ENCODE results near the gene GPANK1.
A peak's percentile ranks its signal among the peaks of the same experiment; 100 is the strongest.

GPANK1 gene

DNA sequence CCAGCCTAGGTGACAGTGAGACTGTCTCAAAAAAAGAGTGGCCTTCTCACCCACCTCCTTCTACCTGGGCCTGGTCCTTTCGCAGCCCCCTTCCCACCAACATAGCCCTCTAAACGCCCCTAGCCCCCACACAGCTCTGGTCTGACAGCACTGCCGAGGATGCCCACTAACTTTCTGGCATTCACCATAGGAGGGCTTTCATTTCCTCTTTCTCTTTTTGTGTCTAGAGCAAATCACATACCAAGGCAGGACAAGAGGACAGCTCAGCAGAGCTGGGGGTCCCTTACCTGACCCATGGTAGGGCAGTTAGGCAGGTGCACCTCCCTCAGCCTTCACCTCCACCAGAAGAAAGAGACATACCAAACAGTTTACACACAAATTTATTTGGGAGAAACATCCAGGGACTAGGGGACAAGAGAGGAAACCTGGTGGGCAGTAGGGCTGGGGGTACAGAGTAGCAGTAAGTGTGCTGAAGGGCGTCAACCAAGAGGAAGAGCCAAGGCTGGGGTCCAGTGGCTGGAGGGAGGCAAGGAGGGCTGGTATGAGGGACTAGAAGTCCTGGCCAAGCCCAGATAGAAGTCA, 11.6 kb upstream of the GPANK1 start:
- no peaks in the 10 kb centered on the region for H3K79me2 ChIP-seq (ENCODE audit: control insufficient read depth, insufficient read depth, low read length)
- H3K36me3 ChIP-seq (ENCODE audit: control insufficient read depth, insufficient read depth, low read length): peaks cover 5% of the 10 kb centered on the region
- H3K4me3 ChIP-seq (ENCODE audit: low read length): no peak overlapping the region
- no peak overlapping the region for H2AK5ac ChIP-seq (ENCODE audit: low read length)
- no peak overlapping the region for H3K56ac ChIP-seq (ENCODE audit: low read length)
- H3K4me2 ChIP-seq (ENCODE audit: low read length): no peak overlapping the region
- no peak overlapping the region for H3K9ac ChIP-seq (ENCODE audit: low read length)
- DNase-seq: no peak
- H3K27ac ChIP-seq (ENCODE audit: low read depth, low read length): no peak overlapping the region
- no peak overlapping the region for H2BK120ac ChIP-seq (ENCODE audit: low read depth, low read length)
- no peak overlapping the region for H4K8ac ChIP-seq (ENCODE audit: low read depth, low read length)
- H3K4ac ChIP-seq (ENCODE audit: low read depth, low read length): no peak overlapping the region
- no peak overlapping the region for H3K18ac ChIP-seq (ENCODE audit: low read length)
- H3K27me3 ChIP-seq (ENCODE audit: insufficient read depth, low read length, poor library complexity): no peaks in the 10 kb centered on the region
- H3K4me1 ChIP-seq (ENCODE audit: control insufficient read depth, low read depth, low read length): no peaks in the 10 kb centered on the region
- WGBS (ENCODE audit: extremely low coverage, insufficient coverage, low lambda C conversion rate): no CpG with 5 or more reads among the region's 4 CpGs
- H2BK15ac ChIP-seq (replicated peaks; ENCODE audit: low read depth): no peak overlapping the region
- no peaks in the 10 kb centered on the region for H3K79me1 ChIP-seq (ENCODE audit: low read length)
- H3K23ac ChIP-seq (ENCODE audit: low read length): no peak overlapping the region
- no peak overlapping the region for H4K5ac ChIP-seq (ENCODE audit: low read length)
- H2BK5ac ChIP-seq (ENCODE audit: low read length): no peak overlapping the region

DNA sequence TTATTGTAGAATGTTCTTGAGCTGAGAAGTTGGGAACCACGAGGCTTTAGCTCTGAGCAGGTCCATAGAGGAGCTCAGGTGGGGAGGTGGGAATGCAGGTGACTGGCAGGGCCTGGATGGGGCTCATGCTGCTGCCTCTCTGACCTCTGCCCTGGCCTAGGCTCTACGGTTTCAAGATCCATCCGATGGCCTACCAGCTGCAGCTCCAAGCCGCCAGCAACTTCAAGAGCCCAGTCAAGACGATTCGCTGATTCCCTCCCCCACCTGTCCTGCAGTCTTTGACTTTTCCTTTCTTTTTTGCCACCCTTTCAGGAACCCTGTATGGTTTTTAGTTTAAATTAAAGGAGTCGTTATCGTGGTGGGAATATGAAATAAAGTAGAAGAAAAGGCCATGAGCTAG, 4.9 kb upstream of the GPANK1 start, which contains the start of gene LY6G5B:
LY6G5B (plus strand) TSS at position 301 of the 400 bp plus-strand sequence. CDS start 975 bp downstream, outside the sequence.
- Histone ChIP-seq H2BK5ac (ENCODE audit: low read length) (no peak within 1 kb of the TSS), H3K79me2 (ENCODE audit: control insufficient read depth, insufficient read depth, low read length) (peaks cover 24% of the 10 kb centered on the region), H3K36me3 (ENCODE audit: control insufficient read depth, insufficient read depth, low read length) (peaks cover 21% of the 10 kb centered on the region), H3K23ac (ENCODE audit: low read length) (no peak within 1 kb of the TSS), H3K4me3 (ENCODE audit: low read length) (no peak within 1 kb of the TSS), H3K18ac (ENCODE audit: low read length) (no peak within 1 kb of the TSS), H2BK120ac (ENCODE audit: low read depth, low read length) (no peak within 1 kb of the TSS), H3K56ac (ENCODE audit: low read length) (no peak within 1 kb of the TSS), H3K79me1 (ENCODE audit: low read length) (peaks cover 24% of the 10 kb centered on the region), H3K4ac (ENCODE audit: low read depth, low read length) (no peak within 1 kb of the TSS), H4K8ac (ENCODE audit: low read depth, low read length) (no peak within 1 kb of the TSS), H3K27me3 (ENCODE audit: insufficient read depth, low read length, poor library complexity) (no peaks in the 10 kb centered on the region), H2AK5ac (ENCODE audit: low read length) (no peak within 1 kb of the TSS), H3K9ac (ENCODE audit: low read length) (no peak within 1 kb of the TSS), H3K4me2 (ENCODE audit: low read length) (no peak within 1 kb of the TSS), H4K5ac (ENCODE audit: low read length) (no peak within 1 kb of the TSS), H3K27ac (ENCODE audit: low read depth, low read length) (no peak within 1 kb of the TSS), H2BK15ac (replicated peaks; ENCODE audit: low read depth) (no peak within 1 kb of the TSS), H3K4me1 (ENCODE audit: control insufficient read depth, low read depth, low read length) (peaks cover 3% of the 10 kb centered on the region)
- DNase-seq: no peak
- no CpG with 5 or more reads among the region's 8 CpGs for WGBS (ENCODE audit: extremely low coverage, insufficient coverage, low lambda C conversion rate)

DNA sequence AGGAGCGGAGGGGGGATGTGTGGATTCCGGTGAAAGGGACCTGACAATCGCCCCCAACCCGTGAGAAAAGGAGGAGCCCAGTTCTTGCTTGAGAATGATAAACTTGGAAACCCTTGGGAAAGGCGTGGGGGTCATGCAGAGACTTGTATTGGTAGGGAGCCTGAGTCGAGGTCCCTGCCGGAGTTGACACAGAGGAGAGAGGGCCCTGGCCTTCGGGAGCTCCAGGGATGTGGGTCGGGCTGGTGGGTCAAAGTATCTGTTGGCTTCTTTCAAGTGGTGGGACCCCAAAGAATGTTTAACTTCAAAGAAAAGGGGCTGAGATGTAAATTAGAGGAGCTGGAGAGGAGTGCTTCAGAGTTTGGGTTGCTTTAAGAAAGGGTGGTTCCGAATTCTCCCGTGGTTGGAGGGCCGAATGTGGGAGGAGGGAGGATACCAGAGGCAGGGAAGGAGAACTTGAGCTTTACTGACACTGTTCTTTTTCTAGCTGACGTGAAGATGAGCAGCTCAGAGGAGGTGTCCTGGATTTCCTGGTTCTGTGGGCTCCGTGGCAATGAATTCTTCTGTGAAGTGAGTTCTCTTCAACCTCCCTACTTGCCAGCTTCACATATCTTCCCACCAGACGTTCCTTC, 1.7 kb upstream of the GPANK1 start:
- DNase-seq: no peak
- Histone ChIP-seq H2BK15ac (replicated peaks; ENCODE audit: low read depth) (no peak overlapping the region), H4K8ac (ENCODE audit: low read depth, low read length) (peak overlapping the region; percentile 70), H3K18ac (ENCODE audit: low read length) (peak overlapping the region; percentile 64), H3K27me3 (ENCODE audit: insufficient read depth, low read length, poor library complexity) (no peaks in the 10 kb centered on the region), H3K4me1 (ENCODE audit: control insufficient read depth, low read depth, low read length) (peaks cover 8% of the 10 kb centered on the region), H3K79me2 (ENCODE audit: control insufficient read depth, insufficient read depth, low read length) (peaks cover 38% of the 10 kb centered on the region), H3K27ac (ENCODE audit: low read depth, low read length) (peak overlapping the region; percentile 84), H3K9ac (ENCODE audit: low read length) (peak overlapping the region; percentile 98), H3K4me2 (ENCODE audit: low read length) (peak overlapping the region; percentile 90), H3K36me3 (ENCODE audit: control insufficient read depth, insufficient read depth, low read length) (peaks cover 15% of the 10 kb centered on the region), H2AK5ac (ENCODE audit: low read length) (peak overlapping the region; percentile 34), H2BK5ac (ENCODE audit: low read length) (no peak overlapping the region), H3K4ac (ENCODE audit: low read depth, low read length) (peak overlapping the region; percentile 74), H2BK120ac (ENCODE audit: low read depth, low read length) (no peak overlapping the region), H3K56ac (ENCODE audit: low read length) (peak overlapping the region; percentile 99), H3K23ac (ENCODE audit: low read length) (peak overlapping the region; percentile 90), H4K5ac (ENCODE audit: low read length) (no peak overlapping the region), H3K4me3 (ENCODE audit: low read length) (peak overlapping the region; percentile 97), H3K79me1 (ENCODE audit: low read length) (peaks cover 33% of the 10 kb centered on the region)
- WGBS (ENCODE audit: extremely low coverage, insufficient coverage, low lambda C conversion rate): no CpG with 5 or more reads among the region's 15 CpGs

DNA sequence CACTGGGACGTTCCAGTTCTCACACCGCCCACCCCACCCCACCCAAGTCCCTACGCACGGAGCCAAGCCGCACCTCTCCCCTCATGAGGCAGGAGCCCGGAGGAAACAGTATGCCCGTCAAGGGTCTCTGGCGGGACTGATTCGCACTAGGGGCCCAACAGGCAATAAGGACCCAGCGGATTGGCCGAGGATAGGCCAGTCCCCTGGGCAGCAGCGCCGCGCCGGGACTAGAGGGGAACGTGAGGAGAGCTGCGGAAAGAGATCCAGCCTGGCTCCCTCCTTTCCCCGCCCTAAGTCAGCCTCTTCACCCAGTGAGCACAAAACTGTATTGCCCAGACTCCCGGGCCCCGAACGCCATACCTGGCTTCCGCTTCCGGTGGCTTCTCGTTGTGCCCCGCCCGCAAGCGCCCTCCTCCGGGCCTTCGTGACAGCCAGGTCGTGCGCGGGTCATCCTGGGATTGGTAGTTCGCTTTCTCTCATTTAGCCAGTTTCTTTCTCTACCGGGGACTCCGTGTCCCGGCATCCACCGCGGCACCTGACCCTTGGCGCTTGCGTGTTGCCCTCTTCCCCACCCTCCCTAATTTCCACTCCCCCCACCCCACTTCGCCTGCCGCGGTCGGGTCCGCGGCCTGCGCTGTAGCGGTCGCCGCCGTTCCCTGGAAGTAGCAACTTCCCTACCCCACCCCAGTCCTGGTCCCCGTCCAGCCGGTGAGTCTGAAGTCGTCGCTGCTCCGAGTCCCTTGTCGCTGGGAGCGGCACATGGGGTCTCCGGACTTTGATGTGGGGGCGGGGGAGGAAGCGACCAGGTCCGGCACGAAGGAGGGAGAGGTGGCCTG, 922 bp upstream of the GPANK1 start, which contains the start of gene CSNK2B:
CSNK2B (plus strand) TSS at position 580 of the 836 bp plus-strand sequence. CDS start 752 bp downstream, outside the sequence.
- Histone ChIP-seq H2BK5ac (ENCODE audit: low read length) (peak within 1 kb of the TSS; percentile 77), H3K4me2 (ENCODE audit: low read length) (peak within 1 kb of the TSS; percentile 90), H3K4ac (ENCODE audit: low read depth, low read length) (peak within 1 kb of the TSS; percentile 76), H3K36me3 (ENCODE audit: control insufficient read depth, insufficient read depth, low read length) (peaks cover 14% of the 10 kb centered on the region), H3K18ac (ENCODE audit: low read length) (peak within 1 kb of the TSS; percentile 64), H2BK15ac (replicated peaks; ENCODE audit: low read depth) (no peak within 1 kb of the TSS), H3K9ac (ENCODE audit: low read length) (peak within 1 kb of the TSS; percentile 99), H3K79me1 (ENCODE audit: low read length) (peaks cover 32% of the 10 kb centered on the region), H3K4me3 (ENCODE audit: low read length) (peak within 1 kb of the TSS; percentile 97), H3K56ac (ENCODE audit: low read length) (peak within 1 kb of the TSS; percentile 99), H3K79me2 (ENCODE audit: control insufficient read depth, insufficient read depth, low read length) (peaks cover 38% of the 10 kb centered on the region), H4K8ac (ENCODE audit: low read depth, low read length) (peak within 1 kb of the TSS; percentile 70), H4K5ac (ENCODE audit: low read length) (no peak within 1 kb of the TSS), H2BK120ac (ENCODE audit: low read depth, low read length) (peak within 1 kb of the TSS; percentile 46), H2AK5ac (ENCODE audit: low read length) (peak within 1 kb of the TSS; percentile 82), H3K27ac (ENCODE audit: low read depth, low read length) (peak within 1 kb of the TSS; percentile 95), H3K23ac (ENCODE audit: low read length) (peak within 1 kb of the TSS; percentile 90), H3K27me3 (ENCODE audit: insufficient read depth, low read length, poor library complexity) (no peaks in the 10 kb centered on the region), H3K4me1 (ENCODE audit: control insufficient read depth, low read depth, low read length) (peaks cover 8% of the 10 kb centered on the region)
- DNase-seq: peak; percentile 99
- no CpG with 5 or more reads among the region's 63 CpGs for WGBS (ENCODE audit: extremely low coverage, insufficient coverage, low lambda C conversion rate)

DNA sequence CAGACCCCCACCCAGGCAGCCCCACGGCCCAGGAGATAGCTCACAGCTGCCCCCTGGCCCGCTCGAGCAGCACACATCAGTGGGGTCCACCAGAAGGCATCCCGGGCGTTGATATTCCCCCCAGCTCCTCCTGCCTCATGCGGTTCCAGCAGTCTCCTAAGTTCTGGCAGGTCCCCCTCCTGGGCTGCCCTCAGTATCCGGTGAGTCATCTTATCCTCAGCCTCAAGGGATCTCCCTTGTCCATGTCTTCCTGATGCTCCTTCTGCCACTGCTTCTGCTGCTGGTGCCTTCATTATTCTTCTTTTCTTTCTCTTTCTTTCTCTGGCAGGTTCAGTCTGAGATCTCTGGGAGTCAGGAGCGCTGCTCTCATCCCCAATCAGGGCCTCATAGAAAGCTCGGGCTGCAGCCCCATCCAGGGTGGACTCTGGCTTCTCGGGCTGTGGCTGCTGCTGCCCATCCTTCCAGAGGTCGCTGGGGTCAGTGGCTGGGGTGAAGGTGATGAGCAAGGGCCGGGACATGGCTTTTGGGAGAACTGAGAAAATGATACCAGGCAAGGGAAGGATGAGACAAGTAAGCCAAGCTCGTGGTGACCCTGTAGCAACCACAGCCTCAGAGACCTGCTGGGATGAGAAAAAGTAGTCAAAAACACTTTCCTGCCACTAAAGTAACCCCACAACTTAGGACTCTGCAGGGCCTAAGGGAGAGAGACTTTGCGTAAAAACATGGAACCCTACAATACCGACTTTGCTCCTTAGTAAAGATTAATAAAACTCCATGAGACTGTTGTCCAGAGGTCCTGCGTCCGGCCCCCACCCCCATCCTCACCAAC, 622 bp downstream of the GPANK1 start:
- WGBS (ENCODE audit: extremely low coverage, insufficient coverage, low lambda C conversion rate): no CpG with 5 or more reads among the region's 17 CpGs
- peaks cover 9% of the 10 kb centered on the region for H3K36me3 ChIP-seq (ENCODE audit: control insufficient read depth, insufficient read depth, low read length)
- H3K4me3 ChIP-seq (ENCODE audit: low read length): peak overlapping the region; percentile 90
- peak overlapping the region; percentile 41 for H2BK5ac ChIP-seq (ENCODE audit: low read length)
- H3K79me1 ChIP-seq (ENCODE audit: low read length): peaks cover 35% of the 10 kb centered on the region
- no peak overlapping the region for H2BK15ac ChIP-seq (replicated peaks; ENCODE audit: low read depth)
- H2BK120ac ChIP-seq (ENCODE audit: low read depth, low read length): no peak overlapping the region
- H2AK5ac ChIP-seq (ENCODE audit: low read length): peak overlapping the region; percentile 76
- H3K27ac ChIP-seq (ENCODE audit: low read depth, low read length): peak overlapping the region; percentile 95
- H3K79me2 ChIP-seq (ENCODE audit: control insufficient read depth, insufficient read depth, low read length): peaks cover 49% of the 10 kb centered on the region
- no peak overlapping the region for H3K23ac ChIP-seq (ENCODE audit: low read length)
- peak overlapping the region; percentile 61 for H3K4ac ChIP-seq (ENCODE audit: low read depth, low read length)
- peak overlapping the region; percentile 98 for H3K56ac ChIP-seq (ENCODE audit: low read length)
- peak overlapping the region; percentile 20 for H3K18ac ChIP-seq (ENCODE audit: low read length)
- H3K9ac ChIP-seq (ENCODE audit: low read length): peak overlapping the region; percentile 99
- no peak overlapping the region for H4K8ac ChIP-seq (ENCODE audit: low read depth, low read length)
- peak overlapping the region; percentile 33 for H4K5ac ChIP-seq (ENCODE audit: low read length)
- H3K4me2 ChIP-seq (ENCODE audit: low read length): peak overlapping the region; percentile 63
- DNase-seq: peak; percentile 73
- peaks cover 11% of the 10 kb centered on the region for H3K4me1 ChIP-seq (ENCODE audit: control insufficient read depth, low read depth, low read length)
- H3K27me3 ChIP-seq (ENCODE audit: insufficient read depth, low read length, poor library complexity): no peaks in the 10 kb centered on the region

Data from mesendoderm (in vitro differentiated cells).